Stomach (tissue), 4 donors: ENCODE measurements around the gene SMC1A.

Experiments used
- CTCF ChIP-seq, 7 experiments: fragments of 450-650 bp in 4 of 7; fragments of 200-600 bp in 3 of 7; sonication (generic) in 3 of 7; IDR thresholded peaks; one replicate each; pipeline ENCODE4 v1.5.1; 2016 to 2019; ENCODE audit warnings: antibody characterized with exemption in 7 of 7, control low read depth in 2 of 7, mild to moderate bottlenecking in 1 of 7
- POLR2A ChIP-seq, 4 donors: fragments of 450-650 bp; IDR thresholded peaks; one replicate each; pipeline ENCODE4 v1.6.1; 2016; ENCODE audit warnings: antibody characterized with exemption in 4 of 4, control low read depth in 2 of 4, mild to moderate bottlenecking in 1 of 4, moderate library complexity in 1 of 4
- POLR2AphosphoS5 ChIP-seq, 3 donors: sonication (generic); formaldehyde crosslinking; IDR thresholded peaks; one replicate each; pipeline ENCODE4 v1.6.1; 2016; ENCODE audit warnings: antibody characterized with exemption in 3 of 3

GRCh38 chrX:53438174-53438831 lies 15.8 kb upstream of the SMC1A start:
- TF ChIP-seq CTCF (IDR thresholded peaks at IDR 0.05), result no peak
- TF ChIP-seq POLR2AphosphoS5 (IDR thresholded peaks at IDR 0.05), result no peak
- TF ChIP-seq POLR2A (IDR thresholded peaks at IDR 0.05), result no peak
